GM21526 (cell line): Measurements from ENCODE around the gene ALCAM.

Experiments
- ATAC-seq: cut with Tn5 transposase; IDR thresholded peaks from one replicate; pipeline ENCODE4 v1.9.1; 2021; ENCODE audit warnings: moderate library complexity; ENCODE audit not compliant: unreplicated experiment, low FRiP score

Gene ALCAM

DNA sequence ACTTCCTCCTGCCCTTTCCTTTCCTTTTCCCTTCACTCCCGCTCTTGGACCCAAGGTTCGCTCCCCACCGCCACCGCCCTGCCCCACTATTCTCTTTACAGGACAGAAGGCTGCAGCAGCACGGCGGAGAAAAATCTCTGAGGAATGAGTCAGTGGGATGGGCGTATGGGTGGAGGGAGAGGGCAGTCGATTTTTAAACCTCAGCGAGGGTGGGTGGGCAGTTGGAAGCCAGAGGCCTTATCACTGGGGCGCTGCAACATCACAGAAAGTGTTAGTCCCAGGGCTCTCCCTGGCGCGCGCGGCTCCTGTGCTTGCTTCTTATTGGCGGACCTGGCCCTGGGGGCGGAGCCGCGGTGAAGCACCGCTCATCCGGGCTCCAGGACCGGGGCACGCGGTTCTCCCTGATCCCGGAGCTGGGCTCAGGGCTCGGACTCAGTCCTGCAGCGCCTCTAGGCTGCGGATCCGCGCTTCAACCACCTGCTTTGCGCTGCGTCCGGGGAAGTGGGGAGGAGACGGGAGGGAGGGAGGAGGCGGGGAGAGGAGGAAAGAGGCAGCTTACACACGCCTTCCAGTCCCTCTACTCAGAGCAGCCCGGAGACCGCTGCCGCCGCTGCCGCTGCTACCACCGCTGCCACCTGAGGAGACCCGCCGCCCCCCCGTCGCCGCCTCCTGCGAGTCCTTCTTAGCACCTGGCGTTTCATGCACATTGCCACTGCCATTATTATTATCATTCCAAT, at the start of gene ALCAM:
Gene ALCAM (plus strand): TSS at position 584 of the 737 bp plus-strand sequence.
- peak; percentile 56 for ATAC-seq

DNA sequence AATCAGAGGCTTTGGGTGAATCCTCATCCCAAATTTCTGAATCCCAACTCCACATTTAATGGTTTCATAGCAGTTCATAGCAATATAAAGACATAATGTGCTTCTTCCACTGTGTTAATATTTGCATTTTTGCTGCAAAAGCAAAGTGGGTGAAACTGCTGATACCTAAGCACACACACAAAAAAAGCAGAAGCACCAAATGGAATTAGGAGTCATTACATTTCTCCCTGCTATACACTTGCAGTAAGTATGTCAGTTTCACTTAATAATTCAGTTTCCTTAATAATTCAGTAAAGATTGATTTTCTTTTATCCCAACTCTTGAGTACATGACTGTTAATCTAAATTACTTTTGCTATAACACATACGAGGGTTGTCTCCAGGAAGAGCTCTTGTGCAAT, 48.9 kb upstream of the ALCAM start:
- ATAC-seq, result no peak

DNA sequence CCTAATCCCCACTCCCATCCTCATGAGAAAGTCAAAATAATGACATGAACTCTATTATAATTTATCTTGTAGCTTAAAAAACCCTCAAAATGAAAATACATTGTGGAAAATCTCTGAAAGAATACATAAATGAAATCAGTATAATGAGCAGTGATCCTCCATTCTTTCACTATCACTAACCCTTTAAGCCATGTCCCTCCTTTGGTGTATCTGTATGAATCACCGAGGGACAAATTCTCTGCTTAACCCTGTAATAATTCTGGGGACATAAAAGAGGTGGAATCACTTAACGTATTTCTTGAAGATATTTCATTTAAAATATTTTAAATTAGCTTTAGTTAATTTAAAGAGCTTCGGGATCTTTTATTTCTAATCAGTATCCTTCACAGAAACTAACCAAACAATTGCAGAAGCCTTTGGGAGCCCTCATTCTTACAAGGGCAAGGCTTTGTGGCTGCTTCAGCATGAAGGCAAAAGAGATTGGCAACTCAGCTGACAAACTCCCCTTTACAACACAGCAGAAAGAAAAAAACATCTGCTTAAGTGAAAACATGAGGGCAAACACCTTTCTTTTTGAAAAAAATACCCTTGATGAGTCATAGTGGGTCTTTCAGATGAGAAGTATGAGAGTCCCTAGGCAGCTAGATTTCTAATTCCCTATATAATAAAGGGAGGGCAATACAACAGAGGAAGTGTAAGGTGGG, 44.0 kb upstream of the ALCAM start:
- peak; percentile 92 for ATAC-seq

DNA sequence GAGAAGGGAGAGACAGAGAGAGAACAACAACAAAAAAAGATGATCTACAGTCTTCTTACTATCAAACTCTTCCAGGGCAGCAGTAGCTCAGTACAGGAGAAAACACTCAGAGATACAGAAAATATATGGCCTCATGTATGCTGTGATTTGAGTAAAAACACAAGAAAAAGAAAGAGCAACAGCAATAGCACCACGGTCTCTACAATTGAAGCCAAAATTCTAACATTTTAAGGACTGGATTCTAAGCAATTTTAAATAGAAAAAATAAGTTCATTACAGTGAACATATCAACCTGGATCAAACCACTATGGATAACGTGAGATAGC, 43.5 kb upstream of the ALCAM start:
- ATAC-seq, result no peak

DNA sequence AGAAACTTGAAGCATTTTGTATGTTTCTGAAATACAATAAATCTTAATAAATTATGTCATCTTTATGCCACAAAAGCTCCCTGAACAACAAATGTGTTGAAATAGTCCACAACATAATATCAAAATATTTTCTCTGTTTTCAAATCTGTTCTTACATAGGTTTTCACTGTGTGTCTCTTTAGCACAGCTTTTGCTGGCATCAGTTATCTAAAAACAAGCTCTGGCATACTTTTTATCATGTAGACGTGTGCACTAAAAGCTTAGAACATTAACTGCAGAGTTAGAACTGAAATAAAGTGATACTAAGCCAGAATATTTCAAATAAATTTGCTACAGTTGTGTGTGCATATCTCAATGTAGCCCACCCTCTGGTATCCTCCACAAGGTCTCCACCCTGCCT, 41.8 kb upstream of the ALCAM start:
- ATAC-seq, result no peak

DNA sequence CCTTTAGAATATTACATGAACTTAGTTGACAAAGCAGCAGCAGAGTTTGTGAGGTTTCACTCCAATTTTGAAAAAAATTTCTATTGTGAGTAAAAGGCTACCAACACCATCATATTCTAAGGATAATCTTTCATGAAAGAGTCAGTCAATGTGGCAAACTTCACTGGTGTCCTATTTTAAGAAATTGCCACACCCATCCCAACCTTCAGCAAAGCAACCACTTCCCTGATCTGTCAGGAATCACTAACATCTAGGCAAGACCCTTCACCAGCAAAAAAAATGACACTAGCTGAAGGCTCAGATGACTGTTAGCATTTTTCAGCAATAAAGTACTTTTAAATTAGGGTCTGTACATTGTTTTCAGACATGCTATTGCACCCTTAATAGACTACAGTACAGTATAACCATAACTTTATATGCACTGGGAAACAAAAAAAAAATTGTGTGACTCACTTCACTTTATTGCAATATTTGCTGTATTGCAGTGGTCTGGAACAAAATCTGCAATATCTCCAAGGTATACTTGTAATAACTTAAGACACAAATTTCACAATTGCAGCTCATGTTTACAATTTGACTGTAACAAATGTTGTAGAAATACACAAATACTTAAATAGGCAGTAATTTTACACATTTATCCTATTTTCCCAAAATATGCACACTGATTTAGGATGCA, 38.9 kb upstream of the ALCAM start:
- no peak for ATAC-seq

DNA sequence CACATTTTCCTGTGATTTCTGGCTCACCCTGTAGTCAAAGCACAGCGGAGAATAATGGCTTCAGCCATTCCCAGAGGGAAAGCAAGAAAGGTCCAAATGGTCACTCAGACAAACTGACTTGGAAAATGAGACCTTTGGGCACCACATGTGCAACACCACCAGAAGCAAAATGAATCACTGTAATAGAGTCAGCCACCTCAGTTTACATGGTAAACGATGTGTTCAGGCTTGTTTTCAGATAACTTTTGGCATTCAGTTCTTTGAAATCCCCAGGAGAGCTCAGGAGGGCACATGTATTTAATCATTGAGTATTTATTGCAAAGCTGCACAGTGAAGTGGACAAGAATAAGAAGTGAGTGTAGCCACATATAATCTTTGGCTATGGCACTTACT, 38.4 kb upstream of the ALCAM start:
- ATAC-seq, result no peak

DNA sequence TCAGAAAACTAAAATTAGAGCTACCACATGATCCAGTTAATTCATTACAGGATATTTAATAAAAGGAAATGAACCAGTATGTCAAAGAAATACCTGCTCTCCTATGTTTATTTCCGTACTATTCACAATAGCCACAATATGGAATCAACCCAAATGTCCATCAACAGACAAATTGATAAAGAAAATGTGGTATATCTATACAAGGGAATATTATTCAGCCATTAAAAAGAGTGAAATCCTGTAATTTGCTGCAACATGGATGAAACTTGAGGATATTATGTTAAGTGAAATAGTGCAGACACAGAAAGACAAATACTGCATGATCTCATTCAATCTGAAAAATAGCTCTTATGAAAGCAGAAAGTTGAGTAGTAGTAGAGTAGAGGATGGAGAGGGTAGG, 33.7 kb upstream of the ALCAM start:
- ATAC-seq, result no peak

DNA sequence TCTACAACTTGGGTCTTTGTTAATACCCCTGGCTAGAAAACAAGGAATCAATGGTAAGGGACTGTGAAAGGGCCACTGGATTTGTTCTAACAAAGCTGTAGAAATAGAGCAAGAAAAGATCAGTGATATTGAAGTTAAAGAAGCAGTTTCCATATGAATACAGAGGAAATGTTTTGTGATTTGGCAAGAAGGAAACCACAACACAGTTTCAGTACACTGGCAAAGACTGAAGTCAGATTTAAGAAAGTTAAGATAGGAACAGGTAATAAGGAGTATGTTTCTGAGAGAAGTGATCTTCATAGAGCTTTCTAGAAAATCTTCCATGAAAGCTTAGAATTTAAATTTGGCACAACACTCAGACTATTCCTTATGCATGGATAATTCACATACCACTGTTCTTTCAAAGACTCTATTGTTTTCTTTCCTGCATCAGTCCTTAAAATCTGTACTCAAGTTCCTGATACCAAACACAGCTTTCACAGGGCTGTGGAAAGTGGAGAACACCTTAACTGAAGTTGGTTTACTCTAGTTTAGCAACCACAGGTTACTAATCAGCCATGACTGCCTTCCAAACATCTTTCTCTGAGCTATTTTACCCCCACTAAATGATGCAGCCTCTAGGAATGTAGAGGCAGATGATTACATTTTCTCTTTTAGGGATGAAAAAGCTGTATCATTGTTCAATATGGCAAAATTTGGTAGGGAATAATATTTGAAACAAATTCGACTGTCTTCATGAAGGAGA, 32.4 kb upstream of the ALCAM start:
- ATAC-seq, result no peak

DNA sequence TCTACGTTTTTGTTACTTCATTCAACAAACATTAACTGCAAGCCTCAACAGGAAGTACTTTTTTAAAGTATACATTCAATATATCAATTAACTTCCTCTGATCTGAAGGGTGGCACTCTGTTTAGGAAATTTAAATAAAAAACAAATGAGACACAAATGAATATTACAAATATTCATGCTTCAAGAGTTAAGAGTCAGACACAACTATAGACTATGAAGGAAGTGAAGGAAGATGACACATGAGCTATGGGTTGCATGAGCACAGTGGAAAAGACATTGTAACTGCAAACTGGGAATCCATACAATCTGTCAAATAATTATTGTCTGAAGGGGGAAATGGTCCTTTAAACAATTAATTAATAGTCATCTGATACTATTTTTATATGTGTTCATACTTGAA, 26.8 kb upstream of the ALCAM start:
- no peak for ATAC-seq

DNA sequence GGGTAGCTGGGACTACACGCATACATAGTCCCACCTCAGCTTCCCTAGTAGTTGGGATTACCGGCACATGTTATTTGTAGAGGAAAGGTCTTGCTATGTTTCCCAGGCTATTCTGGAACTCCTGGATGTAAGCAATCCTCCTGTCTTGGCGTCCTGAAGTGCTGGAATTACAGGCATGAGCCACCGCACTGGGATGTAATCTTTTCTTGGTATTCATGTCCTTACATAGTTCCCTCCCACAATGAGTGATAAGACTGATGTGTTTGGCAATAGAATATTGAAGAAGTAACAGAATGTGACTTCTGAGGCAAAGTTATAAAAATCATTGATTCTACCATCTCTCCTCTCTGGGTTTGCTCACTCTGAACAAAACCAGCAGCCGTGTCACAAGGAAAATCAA, 22.7 kb upstream of the ALCAM start:
- ATAC-seq, result no peak

DNA sequence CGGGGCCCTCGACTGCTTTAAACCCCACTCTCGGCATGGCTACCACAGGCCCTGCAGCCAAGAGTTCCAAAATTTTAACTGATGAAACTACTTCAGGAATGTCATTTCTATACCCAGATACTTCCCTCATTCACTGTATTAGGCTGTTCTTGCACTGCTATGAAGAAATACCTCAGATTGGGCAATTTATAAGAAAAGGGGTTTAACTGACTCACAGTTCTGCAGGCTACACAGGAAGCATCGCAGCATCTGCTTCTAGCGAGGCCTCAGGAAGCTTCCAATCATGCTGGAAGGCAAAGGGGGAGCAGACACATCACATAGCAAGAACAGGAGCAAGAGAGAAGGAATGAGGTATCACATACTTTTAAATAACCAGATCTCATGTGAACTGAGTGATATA, 21.6 kb upstream of the ALCAM start:
- no peak for ATAC-seq

DNA sequence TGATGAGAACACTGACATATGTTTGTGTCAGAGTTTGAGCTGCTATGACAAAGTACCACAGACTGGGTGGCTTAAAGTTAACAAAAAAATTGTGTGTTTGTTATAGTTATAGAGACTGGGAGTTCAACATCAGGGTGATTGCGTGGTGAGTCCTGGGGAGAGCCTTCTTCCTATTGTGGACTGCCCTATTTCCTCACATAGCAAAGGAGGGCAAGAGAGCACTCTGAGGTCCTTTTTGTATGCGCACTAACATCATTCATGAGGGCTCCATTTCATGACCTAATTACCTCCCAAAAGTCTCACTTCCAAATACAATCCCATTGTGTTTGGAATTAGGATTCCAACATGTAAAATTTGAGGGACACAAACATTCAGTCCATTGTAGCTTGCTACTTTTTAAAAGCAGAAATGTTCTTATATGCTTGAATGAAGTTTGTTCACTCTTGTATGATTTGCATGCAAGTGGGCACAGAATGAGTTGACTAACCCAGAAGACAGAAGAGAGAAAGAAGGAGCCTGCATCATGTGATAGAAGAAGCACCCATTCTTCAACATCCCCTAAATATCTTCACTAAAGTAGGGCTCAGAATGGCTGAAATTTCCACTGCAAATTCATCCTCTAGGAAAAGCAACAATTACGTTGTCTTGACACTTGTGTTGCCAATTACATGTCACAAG, 18.9 kb upstream of the ALCAM start:
- ATAC-seq, result no peak

DNA sequence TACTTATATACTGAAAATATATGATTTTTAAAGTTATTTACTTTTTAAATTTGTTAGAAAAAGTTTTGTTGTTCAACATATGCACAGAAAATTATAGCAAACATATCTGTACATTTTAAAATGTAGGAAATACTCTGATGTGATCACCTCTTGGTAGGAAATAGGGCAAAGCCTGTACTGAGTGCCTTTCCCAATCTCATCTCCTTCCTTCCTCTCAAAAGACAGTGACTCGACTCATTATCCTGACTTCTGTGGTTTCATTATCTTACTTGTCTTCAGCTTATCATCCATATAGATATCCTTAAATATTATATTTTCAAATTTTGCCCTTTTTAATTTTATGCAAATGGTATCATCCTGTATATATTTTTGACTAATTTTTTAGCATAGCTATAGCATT, 18.4 kb upstream of the ALCAM start:
- no peak for ATAC-seq

DNA sequence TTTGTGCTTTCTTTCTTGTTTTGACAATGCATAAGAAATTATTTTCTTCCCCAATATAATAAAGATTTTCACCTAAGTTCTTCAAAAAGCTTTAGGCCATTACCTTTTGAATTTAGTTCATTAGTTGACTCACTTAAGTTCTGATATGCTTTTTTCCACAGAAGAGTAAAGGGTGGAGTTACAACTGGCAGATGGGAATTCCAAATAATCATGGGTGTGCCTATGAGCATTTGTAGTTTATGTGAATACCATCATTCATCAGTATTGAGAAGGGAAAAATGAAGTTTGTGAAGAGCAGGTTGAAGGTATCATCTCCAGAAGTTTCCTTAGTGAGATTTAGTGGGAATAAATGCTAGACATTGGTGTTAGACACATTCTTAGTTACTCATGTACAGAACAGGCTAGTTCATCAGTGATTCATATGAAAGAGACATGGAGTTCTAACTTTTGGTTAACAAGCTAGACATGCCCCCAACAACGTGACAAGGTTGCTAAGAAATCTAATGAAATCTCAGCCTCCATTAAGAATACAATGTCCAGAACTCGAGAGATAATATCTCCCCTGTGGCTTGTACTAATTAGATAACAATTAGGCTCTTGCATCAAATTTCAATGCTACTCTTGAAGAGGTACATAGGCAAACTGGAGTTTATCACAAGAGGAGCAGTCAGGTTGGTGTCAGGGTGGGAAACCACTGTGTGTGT, 16.9 kb upstream of the ALCAM start:
- ATAC-seq, result no peak

DNA sequence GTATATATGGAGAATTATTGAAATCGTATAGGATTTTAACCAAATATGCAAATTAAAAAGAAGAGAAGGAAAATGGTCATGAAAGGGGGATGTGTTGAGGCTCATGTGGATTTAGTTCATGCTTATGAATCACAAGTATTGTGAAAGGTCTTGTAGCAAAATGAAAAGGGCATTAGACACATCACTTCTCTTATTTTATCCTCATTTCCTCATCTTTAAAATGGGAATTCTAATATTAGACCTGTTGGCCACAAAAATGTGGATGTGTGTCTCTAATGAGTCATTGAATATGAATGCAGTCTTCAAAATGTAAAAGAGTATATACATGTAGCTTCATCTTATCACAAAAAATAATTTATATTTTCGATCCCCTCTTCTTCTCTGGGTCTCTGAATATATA, 14.9 kb upstream of the ALCAM start:
- ATAC-seq, result no peak

DNA sequence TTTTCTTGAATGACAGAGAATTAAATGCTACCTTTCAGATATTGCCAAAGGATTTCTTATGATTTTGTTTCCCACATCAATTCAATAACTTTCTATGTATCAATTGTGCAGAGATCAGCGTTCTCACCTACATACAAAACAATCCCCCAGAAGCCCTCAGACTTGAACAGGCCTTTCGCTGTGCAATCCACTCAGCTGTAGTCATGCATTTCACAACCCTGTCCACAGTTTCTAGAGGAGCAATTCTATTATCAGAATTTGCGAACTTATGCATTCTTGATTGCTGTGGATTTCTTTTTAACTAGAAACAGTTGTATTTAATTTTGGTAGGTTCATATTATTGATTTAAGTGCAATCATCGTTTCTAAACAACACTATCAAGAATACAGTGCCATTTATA, 13.7 kb upstream of the ALCAM start:
- ATAC-seq, result no peak

DNA sequence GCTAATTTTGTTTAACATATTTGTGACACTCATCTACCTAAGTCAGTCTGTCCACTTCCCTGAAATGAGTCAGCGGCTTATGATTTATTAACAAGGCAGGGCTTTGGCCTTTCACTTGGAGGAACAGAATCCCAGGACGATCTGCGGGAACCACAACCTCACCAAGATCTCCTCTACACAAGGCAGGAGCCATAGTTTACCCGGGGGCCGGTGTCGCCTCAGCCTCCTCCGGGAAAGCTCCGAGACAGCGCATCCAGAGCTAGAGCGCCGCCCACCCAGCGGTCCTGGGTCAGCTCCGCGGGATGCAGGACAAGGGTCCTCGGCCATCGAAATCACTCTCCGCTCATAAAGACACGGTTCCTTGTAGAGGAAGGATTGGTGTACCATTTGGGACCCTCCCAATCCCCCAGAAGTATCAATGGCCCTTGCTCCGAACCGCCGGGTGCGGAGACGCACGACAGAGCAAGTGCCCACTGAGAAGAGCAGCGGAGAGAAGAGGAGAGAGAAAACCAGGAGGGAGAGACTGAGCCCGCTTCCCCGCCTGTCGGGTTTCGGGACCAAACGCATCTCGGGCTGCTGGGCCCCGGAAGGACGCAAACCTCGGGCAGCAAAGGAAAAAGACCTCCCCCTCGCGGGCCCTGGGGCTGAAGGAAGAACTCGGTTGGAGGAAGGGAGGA, 13.1 kb upstream of the ALCAM start:
- ATAC-seq, result no peak

DNA sequence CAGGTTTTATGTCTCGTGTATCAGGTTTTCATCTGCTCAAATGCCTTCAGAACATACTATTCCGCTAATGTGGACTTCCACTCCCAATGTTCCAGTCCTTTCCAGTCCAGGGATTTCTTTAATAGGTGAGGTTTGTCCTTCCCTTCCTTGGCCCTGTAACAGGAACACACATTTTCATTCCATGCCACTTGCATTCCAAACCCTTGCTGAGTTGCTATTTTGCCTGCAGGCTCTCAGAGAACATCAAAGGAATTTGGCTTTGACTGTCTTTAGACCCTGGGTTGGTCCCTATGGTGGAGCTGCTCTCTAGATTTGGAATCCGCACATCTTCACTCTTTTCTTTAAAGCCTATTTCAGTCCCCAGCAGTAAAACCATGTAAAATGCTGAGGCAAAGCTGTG, 12.3 kb upstream of the ALCAM start:
- ATAC-seq, result no peak
